EH (cell line): Measurements from ENCODE around the gene TCF3.
"Not testable (repeated sequence)": the region's sequence is repeated elsewhere in the genome, so short reads cannot be mapped to it uniquely, and the experiment has no call there.

Source experiments
- DNase-seq: peaks from one replicate; pipeline ENCODE4 v3.0.0-alpha.2; 2015; ENCODE audit warnings: low read depth

TCF3 gene

DNA sequence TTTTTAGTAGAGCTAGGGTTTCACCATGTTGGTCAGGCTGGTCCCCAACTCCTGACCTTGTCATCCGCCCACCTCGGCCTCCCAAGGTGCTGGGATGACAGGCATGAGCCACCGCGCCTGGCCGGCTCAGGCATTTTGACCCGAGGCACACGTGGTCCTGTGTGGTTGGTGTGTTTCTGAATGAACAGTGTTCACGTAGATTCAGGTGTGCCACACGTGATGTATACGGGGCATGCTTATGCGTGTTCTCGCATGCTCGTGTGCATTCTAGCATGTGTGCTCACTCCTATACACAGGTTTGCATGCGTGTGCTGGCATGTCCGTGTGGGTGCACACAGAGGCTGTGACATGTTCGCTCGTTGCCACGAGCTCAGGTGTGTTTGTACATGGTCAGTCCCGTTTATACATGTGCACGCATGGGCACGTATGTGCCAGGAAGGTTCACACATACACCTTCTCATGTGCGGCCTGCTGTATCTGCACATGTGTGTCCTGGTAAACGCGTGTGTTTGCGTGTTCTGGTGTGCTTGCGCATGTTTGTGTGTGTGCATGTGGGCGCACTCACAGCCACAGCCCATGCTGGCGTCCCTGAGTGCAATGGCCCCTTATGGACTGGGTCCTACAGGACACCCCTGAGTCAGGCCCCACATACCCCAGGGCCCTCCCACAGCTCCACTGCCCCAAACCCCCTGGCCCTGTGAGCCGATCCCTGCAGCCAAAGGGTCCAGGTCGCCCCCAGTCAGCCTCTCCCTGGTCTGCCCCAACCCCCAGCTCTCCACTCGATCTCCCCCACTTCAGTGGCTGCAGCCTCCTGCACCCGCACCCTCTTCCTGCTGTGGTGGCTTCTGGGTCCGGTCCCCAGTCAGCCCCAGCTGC lies 20.6 kb upstream of the TCF3 start:
- DNase-seq: no peak

GRCh38 chr19:1672038-1672768 lies 19.8 kb upstream of the TCF3 start:
- peak; percentile 47 for DNase-seq

DNA sequence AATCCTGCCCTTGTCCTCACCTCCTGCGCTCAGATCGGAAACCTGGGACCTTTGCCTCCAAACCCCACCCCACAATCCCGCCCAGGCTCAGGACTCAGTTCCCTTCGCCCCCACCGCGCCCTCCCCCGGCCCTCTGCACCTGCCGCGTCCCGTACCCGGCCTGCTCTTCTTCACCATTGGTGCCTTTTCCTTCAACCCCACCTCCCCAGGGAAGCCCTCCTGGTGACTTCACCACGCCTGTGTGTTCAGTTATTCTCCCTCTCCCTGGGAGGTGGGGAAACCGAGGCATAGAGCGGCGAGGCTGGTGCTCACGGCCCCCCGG lies 19.3 kb upstream of the TCF3 start:
- DNase-seq: no peak

DNA sequence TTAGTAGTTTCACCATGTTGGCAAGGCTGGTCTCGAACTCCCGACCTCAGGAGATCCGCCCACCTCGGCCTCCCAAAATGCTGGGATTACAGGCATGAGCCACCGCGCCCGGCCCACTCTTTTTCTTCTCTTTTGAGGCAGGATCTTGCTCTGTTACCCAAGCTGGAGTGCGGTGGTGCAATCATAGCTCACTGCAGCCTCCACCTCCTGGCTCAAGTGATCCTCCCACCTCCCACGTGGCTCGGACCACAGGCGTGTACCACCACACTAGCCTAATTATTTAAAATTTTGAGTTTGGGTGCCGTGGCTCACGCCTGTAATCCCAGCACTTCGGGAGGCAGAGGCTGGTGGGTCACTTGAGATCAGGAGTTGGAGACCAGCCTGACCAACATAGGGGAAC lies 18.3 kb upstream of the TCF3 start:
- DNase-seq: not testable (repeated sequence)

DNA sequence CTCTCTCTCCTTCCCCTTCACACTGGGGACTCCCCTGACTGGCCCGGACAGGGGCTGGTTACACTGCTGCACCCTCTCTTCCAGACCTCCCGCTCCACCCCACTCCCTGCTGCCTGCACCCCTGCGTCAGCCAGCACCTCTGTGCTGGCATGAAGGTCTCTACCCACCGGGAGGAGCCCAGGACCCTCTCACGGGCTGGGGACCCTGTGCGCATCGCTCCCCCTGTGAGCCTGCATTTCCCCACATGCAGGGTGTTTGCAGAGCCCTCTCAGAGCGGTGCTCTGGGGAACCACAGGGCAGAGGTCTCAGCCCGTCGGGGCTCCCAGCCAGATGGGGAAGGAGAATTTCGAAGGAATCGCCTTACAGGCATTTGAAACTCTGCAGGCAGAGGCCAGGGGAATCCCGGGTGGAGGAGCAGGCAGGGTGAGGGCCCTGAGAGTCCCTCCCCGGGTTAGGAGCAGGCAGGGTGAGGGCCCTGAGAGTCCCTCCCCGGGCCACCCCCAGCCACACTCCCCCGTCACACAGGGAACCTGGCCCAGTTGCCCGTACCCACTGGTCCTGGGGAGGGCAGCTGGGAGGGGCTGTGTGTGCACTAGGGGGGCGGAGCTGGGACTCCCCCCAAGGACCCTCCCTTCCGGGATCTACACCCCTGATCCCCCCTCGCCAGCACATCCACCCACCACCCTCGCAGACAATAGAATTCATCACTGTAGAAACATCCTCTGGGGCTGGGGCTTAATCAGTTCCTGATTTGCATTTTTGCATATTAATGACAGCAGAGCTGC lies 16.3 kb upstream of the TCF3 start:
- no peak for DNase-seq

DNA sequence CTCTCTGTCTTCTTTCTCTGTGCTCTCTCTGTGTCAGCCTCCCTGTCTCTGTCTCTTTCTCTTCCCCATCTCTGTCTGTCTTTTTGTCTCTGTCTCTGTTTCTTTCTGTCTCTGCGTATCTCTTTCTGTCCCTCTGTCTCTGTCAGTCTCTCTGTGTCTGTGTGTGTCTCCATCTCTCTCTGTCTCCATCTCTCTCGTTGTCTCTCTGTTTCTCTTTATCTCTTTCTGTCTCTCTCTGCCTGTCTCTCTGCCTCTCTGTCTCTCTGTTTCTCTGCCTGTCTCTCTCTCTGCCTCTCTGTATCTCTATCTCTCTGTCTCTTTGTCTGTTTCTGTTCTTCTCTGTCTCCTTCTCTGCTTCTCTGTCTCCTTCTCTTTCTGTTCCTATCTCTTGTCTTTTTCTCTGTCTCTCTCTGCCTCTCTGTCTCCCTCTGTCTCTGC lies 15.7 kb upstream of the TCF3 start:
- DNase-seq: no peak

GRCh38 chr19:1665565-1666047 lies 13.2 kb upstream of the TCF3 start:
- no peak for DNase-seq

DNA sequence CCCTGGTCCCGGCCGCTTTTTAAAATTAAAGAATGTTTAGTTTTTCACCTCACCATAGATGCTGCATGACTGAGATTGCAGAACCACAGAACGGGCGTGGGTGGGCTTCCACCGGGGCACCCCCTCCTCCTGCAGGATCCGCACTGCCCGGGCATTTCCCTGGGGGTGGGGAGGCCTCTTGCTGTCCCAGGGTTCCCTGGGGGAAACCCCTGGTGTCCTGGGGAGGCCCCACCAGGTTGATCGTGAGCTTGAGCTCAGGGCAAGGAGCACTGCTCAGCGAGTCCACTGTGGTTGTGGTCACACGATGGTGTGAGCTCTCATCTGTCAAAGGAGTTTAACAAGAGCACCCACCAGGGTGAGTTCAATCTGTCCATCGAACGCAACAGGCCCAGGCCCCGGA lies 11.4 kb upstream of the TCF3 start:
- no peak for DNase-seq

GRCh38 chr19:1663227-1663626 lies 10.8 kb upstream of the TCF3 start:
- DNase-seq: not testable (repeated sequence)

DNA sequence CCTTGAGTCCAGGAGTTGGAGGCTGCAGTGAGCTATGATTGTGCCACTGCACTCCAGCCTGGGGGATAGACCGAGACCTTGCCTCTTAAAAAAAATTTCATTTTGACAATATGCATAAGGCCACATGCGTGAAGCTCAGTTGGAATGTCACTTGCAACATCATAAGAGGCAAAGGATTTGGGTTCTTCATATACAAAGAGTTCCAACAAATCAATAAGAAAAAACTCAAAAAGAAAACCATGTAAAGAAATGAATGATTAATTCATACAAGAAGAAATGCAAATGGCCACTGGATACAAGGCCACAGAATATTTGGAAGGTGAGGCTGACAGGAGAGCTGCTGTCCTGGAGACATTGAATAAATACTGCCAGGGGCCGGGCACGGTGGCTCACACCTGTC lies 9.6 kb upstream of the TCF3 start:
- no peak for DNase-seq

- no peak for DNase-seq
Observed at GRCh38 chr19:1659084-1659427, 6.6 kb upstream of the TCF3 start.

DNA sequence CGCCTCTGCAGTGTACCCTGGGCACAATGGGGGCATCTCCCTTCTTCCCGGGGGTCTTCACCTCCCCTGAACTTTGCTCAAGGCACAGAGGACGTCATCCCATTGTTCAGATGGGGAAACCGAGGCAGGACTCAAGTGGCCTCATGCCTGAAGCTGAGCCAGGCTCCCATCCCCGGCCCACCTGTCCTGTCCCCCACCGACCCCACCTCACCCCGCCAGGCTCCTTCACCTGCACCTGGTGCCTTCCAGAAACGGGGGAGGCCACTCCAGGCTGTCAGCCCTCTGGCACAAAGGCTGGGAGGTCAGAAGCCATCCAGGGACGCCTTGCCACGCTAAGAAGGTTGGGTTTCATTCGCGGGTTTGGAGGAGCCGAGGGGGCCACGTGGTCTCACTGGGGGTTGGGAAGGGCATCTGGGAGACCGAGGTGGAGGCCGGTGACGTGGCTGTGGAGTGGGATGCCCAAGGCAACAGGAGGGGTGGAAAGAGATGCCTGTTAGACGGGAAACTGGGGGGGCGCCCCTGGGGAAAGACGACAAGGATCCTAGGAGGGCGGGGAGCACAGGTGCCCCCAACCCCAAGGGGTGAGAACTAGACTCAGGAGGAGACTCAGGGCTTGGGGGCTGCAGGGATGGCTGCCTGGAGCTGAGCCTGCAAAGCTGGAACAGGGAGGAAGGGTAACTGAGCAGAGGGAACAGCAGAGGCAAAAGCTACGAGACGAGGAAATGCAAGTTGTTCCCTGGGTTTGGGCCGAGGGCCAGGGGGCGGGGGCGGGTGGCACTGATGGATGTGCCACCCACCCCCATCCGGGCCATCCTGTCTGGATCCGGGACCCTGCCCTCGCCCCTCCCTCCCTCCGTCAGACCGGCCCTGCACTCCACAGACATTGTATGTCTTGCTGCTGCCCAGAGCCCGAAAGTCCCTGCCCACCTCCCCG lies 6.0 kb upstream of the TCF3 start:
- DNase-seq: no peak

GRCh38 chr19:1657746-1658145 lies 5.3 kb upstream of the TCF3 start:
- DNase-seq: no peak

DNA sequence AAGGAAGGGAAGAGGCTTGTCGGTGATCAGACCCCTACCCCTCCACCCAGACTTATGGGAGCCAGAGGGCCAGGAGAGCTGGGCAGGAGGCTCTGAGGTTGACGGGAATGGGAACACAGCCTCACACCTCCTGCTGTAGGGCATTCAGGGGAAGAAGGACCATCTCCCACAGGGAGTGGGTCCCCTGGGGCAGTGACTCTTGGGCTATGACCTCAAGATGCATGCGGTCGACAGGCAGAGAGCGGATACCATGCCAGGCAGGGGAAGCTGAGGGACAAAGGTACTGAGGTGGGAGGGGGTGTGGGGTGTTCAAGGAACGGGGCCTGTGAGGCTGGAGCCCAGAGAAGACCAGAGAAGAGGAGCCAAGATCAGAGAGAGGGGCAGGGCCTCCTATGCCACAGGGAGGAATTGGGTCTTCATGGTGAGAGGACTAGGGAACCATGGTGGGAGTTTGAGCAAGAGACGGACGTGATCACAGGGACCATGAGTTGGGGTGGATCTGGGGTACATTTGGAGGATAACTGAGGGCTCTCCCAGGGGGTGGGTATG lies 4.6 kb upstream of the TCF3 start:
- DNase-seq: no peak

- DNase-seq: no peak
Observed at GRCh38 chr19:1655987-1656608, 3.7 kb upstream of the TCF3 start.

DNA sequence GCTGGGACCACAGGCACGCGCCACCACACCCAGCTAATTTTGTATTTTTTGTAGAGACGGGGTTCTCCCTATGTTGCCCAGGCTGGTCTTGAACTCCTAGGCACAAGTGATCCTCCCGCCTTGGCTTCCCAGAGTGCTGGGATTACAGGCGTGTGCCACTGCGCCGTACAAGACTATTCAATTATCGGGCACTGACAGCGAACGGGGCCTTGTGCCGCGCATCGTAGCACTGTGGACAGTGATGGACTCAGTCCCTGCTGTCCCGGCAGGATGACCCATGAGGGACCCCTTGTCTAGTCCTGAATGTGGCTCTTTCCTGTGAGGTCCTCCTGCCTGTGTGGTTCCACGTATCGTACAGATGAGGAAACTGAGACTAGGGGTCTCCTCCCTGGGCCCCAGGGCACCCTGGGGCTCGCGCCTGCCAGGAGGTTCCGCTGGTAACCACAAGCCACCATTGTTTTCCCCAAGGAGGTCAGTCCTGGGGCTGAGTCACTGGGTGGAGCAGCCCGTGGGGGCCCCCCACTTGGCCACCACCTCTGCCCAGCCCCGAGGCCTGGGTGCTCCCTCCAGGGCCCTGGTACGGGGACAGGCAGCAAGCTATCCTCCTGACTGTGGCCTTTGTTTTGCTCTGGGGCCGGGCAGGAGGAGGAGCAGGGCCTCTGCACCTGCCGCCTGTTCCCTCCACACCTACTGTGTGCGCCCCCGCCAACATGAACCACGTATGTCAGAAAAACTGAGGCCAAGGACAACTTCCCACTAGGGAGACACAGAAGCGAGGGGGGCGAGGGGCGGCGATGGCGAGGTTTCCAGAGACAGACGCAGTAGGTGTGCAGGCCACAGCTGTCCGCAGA lies 2.9 kb upstream of the TCF3 start:
- no peak for DNase-seq

DNA sequence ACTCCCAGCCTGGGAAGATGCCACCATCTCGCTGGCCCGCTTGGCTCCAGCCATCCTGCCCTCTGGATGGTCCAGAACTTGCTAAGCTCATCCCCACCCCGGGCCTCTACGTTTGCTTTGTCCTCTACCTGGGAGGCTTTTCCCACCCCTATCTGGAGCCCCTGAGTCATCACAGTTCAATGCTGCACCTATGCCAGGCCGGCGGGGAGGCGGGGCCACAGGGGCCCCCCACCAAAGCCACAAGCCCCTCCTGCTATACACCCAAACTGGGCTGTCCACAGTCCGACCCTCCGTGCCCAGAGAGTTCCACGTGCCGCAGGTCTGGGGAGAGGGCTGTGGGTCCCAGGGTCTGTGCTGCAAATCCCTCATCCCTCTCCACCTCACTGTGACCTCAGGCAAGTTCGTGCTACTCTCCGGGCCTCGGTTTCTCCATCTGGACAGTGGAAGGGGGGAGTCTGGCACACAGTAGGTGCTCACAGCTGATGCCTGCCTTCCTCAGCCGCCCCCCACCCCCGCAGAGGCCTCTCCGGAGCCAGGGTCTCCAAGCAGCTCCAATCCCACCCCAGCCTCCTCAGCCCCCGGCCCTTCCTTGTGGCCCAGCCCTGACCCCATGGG lies 1.9 kb upstream of the TCF3 start:
- no peak for DNase-seq

DNA sequence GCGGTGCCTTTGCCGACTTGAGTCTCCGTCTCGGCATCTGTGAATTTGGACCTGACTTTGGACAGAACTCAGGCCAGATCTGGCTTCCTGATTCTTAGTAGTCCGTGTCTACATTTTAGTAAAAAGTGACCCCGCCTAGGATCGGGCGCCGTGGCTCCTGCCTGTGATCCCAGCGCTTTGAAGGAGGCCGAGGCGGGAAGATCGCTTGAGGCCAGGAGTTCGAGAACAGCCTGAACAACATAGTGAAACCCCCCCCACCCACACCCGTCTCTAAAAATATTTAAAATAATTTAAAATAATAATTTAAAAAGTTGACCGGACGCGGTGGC lies 849 bp upstream of the TCF3 start:
- DNase-seq: no peak

GRCh38 chr19:1651568-1652291 lies 685 bp downstream of the TCF3 start:
- DNase-seq: peak; percentile 44
